Measurements from ENCODE around the gene GOLGA6A.
"Not testable (repeated sequence)": the region's sequence is repeated elsewhere in the genome, so short reads cannot be mapped to it uniquely, and the experiment has no call there.

GOLGA6A gene

GRCh38 chr15:74055804-74056203 lies 26.5 kb downstream of the GOLGA6A start:
- Histone ChIP-seq H3K27ac (no peak overlapping the region), H3K4me3 (no peak overlapping the region)
- peak; percentile 12 for DNase-seq (ENCODE audit: low spot score)
- no peak for TF ChIP-seq CTCF (IDR thresholded peaks at IDR 0.05)

- H3K27ac ChIP-seq: peak overlapping the region; percentile 35 to 94
- H3K4me3 ChIP-seq: peak overlapping the region; percentile 34
- peak; percentile 86 for DNase-seq (ENCODE audit: low spot score)
- TF ChIP-seq CTCF (IDR thresholded peaks at IDR 0.05): peak; percentile 77
Observed at GRCh38 chr15:74053941-74054529, 28.3 kb downstream of the GOLGA6A start.

DNA sequence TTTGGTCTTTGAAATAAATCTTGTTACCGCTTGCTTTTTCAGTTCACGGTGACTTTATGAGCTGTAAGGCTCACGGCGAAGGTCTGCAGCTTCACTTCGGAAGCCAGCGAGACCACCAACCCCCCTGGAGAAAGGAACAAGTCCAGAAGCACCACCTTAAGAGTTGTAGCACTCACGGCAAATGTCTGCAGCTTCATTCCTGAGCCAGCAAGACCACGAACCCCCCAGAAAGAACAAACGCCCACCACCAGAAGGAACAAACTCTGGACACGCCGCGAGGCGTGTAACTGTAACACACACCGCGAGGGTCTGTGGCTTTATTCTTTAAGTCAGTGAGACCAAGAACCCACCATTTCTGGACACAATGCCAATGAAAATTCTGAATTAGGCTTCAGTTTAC lies 28.8 kb downstream of the GOLGA6A start:
- H3K4me3 ChIP-seq: no peak overlapping the region
- peak overlapping the region; percentile 35 to 94 for H3K27ac ChIP-seq
- DNase-seq (ENCODE audit: low spot score): peak; percentile 68
- TF ChIP-seq CTCF (IDR thresholded peaks at IDR 0.05): no peak

DNA sequence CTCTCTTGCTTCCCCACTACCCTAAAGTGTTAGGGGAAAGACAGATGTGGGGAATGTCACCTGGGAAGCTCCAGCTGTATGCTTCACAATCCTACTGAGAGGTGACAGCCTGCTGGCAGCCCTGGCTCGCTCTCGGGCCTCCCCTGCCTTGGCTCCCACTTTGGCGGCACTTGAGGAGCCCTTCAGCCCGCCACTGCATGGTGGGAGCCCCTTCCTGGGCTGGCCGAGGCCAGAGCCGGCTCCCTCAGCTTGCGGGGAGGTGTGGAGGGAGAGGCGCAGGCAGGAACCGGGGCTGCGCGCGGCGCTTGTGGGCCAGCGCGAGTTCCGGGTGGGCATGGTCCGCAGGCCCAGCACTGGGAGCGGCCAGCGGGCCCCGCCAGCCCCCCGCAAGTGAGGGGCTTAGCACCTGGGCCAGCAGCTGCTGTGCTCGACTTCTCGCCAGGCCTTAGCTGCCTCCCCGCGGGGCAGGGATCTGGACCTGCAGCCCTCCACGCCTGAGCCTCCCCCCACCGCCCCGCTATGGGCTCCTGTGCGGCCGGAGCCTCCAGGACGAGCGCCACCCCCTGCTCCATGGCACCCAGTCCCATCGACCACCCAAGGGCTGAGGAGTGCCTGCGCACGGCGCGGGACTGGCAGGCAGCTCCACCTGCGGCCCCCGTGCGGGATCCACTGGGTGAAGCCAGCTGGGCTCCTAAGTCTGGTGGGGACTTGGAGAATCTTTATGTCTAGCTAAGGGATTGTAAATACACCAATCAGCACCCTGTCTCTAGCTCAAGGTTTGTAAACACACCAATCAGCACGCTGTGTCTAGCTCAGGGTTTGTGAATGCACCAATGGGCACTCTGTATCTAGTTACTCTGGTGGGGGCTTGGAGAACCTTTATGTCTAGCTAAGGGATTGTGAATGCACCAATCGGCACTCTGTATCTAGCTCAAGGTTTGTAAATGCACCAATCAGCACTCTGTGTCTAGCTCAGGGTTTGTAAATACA lies 29.8 kb downstream of the GOLGA6A start:
- peak overlapping the region; percentile 91 to 94 for H3K27ac ChIP-seq
- peak; percentile 73 for DNase-seq (ENCODE audit: low spot score)
- H3K4me3 ChIP-seq: not testable (repeated sequence)

DNA sequence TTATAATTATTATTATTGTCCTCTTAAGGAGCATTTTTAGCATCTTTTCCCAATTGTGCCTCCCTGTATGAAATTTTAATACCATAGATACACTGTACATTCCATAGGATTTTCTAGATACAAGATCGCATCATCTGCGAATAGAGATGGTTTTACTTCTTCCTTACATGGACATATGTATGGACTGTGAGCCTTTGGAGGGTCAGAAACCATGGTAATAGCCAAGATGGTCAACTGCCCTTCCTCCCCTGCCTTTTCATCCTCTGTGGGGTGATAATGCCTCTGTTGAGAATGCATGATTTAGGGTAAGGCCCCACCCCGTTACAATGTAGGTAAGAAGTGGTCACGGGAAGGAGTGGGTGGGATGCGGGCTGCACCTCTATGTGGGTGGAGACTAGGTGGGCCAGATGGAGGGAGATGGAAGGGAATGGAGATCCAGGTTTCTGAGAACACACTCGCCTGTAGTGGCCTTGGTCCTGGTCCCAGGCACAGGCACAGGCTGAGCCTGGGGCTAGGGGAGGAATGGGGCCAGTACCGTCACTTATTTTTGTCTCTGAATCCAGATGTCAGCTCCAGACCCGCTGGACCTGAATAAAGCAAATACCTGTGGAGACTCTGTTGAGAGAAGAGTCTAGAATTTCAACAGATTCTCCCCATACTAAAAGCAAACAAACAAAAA lies 31.7 kb downstream of the GOLGA6A start:
- no peak for TF ChIP-seq CTCF (IDR thresholded peaks at IDR 0.05)
- H3K4me3 ChIP-seq: peak overlapping the region; percentile 38
- DNase-seq (ENCODE audit: low spot score): peak; percentile 78
- H3K27ac ChIP-seq: peak overlapping the region; percentile 91 to 94

DNA sequence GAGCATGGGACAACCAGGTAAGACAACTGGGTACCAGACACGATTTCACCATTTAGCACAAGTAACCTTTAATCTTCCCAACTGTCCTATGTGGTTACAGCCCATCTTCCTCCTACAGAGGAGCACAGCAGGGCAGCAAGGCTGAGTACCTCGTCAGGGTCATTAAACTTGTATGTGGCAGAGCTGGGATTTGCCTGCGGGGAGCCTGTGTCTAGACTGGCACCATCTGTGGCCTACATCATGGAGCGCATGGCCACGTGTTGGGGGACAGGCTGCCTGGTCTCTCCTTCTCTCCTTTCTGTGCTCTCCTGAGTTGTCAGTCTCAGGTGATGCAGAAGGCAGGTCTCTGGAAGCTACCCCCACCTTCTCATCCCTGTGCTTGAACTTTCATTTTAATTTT lies 32.2 kb downstream of the GOLGA6A start:
- no peak overlapping the region for H3K4me3 ChIP-seq
- DNase-seq (ENCODE audit: low spot score): no peak
- peak overlapping the region; percentile 91 to 94 for H3K27ac ChIP-seq
- no peak for TF ChIP-seq CTCF (IDR thresholded peaks at IDR 0.05)

DNA sequence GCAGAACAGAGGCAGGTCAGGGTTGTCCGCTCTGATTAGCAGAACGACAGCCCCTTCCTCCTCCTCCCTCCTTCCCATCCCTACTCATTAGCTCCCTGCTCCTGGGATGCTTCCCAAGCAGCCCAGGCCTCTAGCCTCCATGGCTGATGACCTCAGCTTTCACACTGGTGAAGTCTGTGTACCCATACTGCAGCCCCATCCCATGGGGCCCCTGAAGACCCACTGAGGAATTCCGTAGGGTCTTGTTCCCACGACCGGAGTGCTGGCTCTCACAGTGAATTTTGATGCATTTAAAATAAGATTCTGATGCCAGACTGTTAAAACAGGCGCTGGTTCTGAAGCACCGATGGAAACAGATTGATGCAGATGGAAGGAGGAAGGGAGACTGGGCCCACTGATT lies 36.1 kb downstream of the GOLGA6A start:
- Histone ChIP-seq H3K4me3 (no peak overlapping the region), H3K27ac (peak overlapping the region in 1 of 2 donors; percentile 59)
- DNase-seq (ENCODE audit: low spot score): no peak
- no peak for TF ChIP-seq CTCF (IDR thresholded peaks at IDR 0.05)

Measured in coronary artery (tissue), 2 donors.